Liver (tissue), 9 donors: ENCODE measurements around the gene TRIOBP. TPM values are rescaled to one million over a fixed set of nuclear protein-coding genes. Genes with fewer than 3 reads are reported as not detected.
A peak's percentile ranks its signal among the peaks of the same experiment; 100 is the strongest.

ENCODE experiments used
- DNase-seq: peaks from one replicate; pipeline ENCODE4 v3.0.0-alpha.2; 2017; ENCODE audit warnings: low spot score
- H3K27ac ChIP-seq, 2 donors: one replicate each; pipeline ENCODE4 v1.7.0; 2013; ENCODE audit warnings: inconsistent platforms in 2 of 2, low read length in 2 of 2, control low read depth in 1 of 2, low read depth in 1 of 2, mild to moderate bottlenecking in 1 of 2
- H3K27me3 ChIP-seq, 4 donors: one replicate each; pipeline versions ENCODE4 v1.6.1 to v1.7.0; 2013; ENCODE audit warnings: low read length in 3 of 4, inconsistent platforms in 1 of 4, mild to moderate bottlenecking in 1 of 4, moderate library complexity in 1 of 4; ENCODE audit not compliant: control insufficient read depth in 4 of 4, insufficient read depth in 4 of 4
- H3K36me3 ChIP-seq, 4 donors: one replicate each; pipeline versions ENCODE4 v1.6.1 to v1.7.0; 2013; ENCODE audit warnings: low read length in 3 of 4, mild to moderate bottlenecking in 3 of 4, low read depth in 1 of 4, moderate library complexity in 1 of 4; ENCODE audit not compliant: control insufficient read depth in 4 of 4, insufficient read depth in 3 of 4
- H3K4me1 ChIP-seq, 4 donors: one replicate each; pipeline versions ENCODE4 v1.6.1 to v1.7.0; 2013; ENCODE audit warnings: low read length in 3 of 4, mild to moderate bottlenecking in 3 of 4, moderate library complexity in 1 of 4; ENCODE audit not compliant: control insufficient read depth in 4 of 4, insufficient read depth in 4 of 4
- H3K4me3 ChIP-seq, 3 donors: one replicate each; pipeline versions ENCODE4 v1.6.1 to v1.7.0; 2013; ENCODE audit warnings: low read length in 3 of 3, control low read depth in 1 of 3, low read depth in 1 of 3, mild to moderate bottlenecking in 1 of 3
- H3K9ac ChIP-seq, 2 donors: one replicate each; pipeline ENCODE4 v1.7.0; 2013; ENCODE audit warnings: low read length in 2 of 2, mild to moderate bottlenecking in 2 of 2, moderate library complexity in 2 of 2, control low read depth in 1 of 2, low read depth in 1 of 2
- H3K9me3 ChIP-seq, 4 donors: one replicate each; pipeline versions ENCODE4 v1.6.1 to v1.7.0; 2013; ENCODE audit warnings: low read length in 3 of 4; ENCODE audit not compliant: control insufficient read depth in 4 of 4
- EGR1 ChIP-seq, 2 donors: IDR thresholded peaks; 2 replicates each; pipeline ENCODE4 v1.6.1; 2016 to 2018; ENCODE audit warnings: antibody characterized with exemption in 2 of 2, low read depth in 2 of 2
- FOXA1 ChIP-seq: IDR thresholded peaks from 2 replicates; pipeline ENCODE4 v1.6.1; 2016; ENCODE audit warnings: antibody characterized with exemption
- GABPA ChIP-seq, 2 donors: IDR thresholded peaks in 1 of 2; conservative IDR thresholded peaks in 1 of 2; 2 replicates each; pipeline ENCODE4 v1.6.1; 2016; ENCODE audit warnings: antibody characterized with exemption in 2 of 2, mild to moderate bottlenecking in 1 of 2, moderate library complexity in 1 of 2
- HNF4A ChIP-seq, 2 donors: conservative IDR thresholded peaks; 2 replicates each; pipeline ENCODE4 v1.6.1; 2016; ENCODE audit warnings: antibody characterized with exemption in 2 of 2, mild to moderate bottlenecking in 2 of 2
- HNF4G ChIP-seq: IDR thresholded peaks from 2 replicates; pipeline ENCODE4 v1.6.1; 2016; ENCODE audit warnings: antibody characterized with exemption
- JUND ChIP-seq, 2 donors: IDR thresholded peaks; 2 replicates each; pipeline ENCODE4 v1.6.1; 2016; ENCODE audit warnings: antibody characterized with exemption in 2 of 2
- NR2F2 ChIP-seq: IDR thresholded peaks from 2 replicates; pipeline ENCODE4 v1.6.1; 2016; ENCODE audit warnings: antibody characterized with exemption
- RAD21 ChIP-seq, 2 donors: IDR thresholded peaks; 2 replicates each; pipeline ENCODE4 v1.6.1; 2016; ENCODE audit warnings: antibody characterized with exemption in 2 of 2, mild to moderate bottlenecking in 2 of 2
- RXRA ChIP-seq, 2 donors: IDR thresholded peaks; 2 replicates each; pipeline ENCODE4 v1.6.1; 2017 to 2018; ENCODE audit warnings: antibody characterized with exemption in 2 of 2, mild to moderate bottlenecking in 1 of 2
- SP1 ChIP-seq: IDR thresholded peaks from 2 replicates; pipeline ENCODE4 v1.6.1; 2018; ENCODE audit warnings: antibody characterized with exemption, mild to moderate bottlenecking
- TAF1 ChIP-seq: conservative IDR thresholded peaks from 2 replicates; pipeline ENCODE4 v1.6.1; 2016; ENCODE audit warnings: antibody characterized with exemption, mild to moderate bottlenecking
- YY1 ChIP-seq: IDR thresholded peaks from 2 replicates; pipeline ENCODE4 v1.6.1; 2016; ENCODE audit warnings: antibody characterized with exemption, mild to moderate bottlenecking
- WGBS: extraction: QIAGEN DNeasy Blood & Tissue Kit; methylation state at CpG from one replicate; pipeline ENCODE4 v1.1.7; 2013; 5-methylcytosine and 5-hydroxymethylcytosine counted together
- polyA plus RNA-seq, 2 donors: library from polyadenylated mRNA; stranded (reverse) in 1 of 2; unstranded in 1 of 2; fragments of 200-250 nt in 1 of 2; fragments of >200 nt in 1 of 2; fragmentation: Nextera tagmentation in 1 of 2; extraction: Ambion mirVana in 1 of 2; gene quantifications; one replicate each; pipeline versions ENCODE4 v1.2.1 to v1.2.3, GENCODE V29; 2013 to 2015
- total RNA-seq, 2 donors: library from RNA; depleted of rRNA; stranded (reverse); fragments of >200 nt; gene quantifications; one replicate each; pipeline ENCODE4 v1.2.3, GENCODE V29; 2014
- TF ChIP-seq, protein P1 (sequence below): fragments of 150-350 bp; IDR thresholded peaks from 2 replicates; pipeline ENCODE4 v1.5.1; 2017; ENCODE audit warnings: improper control_type of control experiment, low read depth, low read length; ENCODE audit not compliant: missing input control
- TF ChIP-seq, protein P2 (sequence below): IDR thresholded peaks from 2 replicates; pipeline ENCODE4 v1.6.1; 2016; ENCODE audit warnings: antibody characterized with exemption, mild to moderate bottlenecking
- donor health status: healthy.
- donor health status: healthy.
- donor health status: healthy.
- donor health status: healthy.
- donor health status: healthy.

TRIOBP gene
- total and polyA plus RNA-seq, 4 donors: 4.8 to 41.1 (median 21.6) TPM

DNA sequence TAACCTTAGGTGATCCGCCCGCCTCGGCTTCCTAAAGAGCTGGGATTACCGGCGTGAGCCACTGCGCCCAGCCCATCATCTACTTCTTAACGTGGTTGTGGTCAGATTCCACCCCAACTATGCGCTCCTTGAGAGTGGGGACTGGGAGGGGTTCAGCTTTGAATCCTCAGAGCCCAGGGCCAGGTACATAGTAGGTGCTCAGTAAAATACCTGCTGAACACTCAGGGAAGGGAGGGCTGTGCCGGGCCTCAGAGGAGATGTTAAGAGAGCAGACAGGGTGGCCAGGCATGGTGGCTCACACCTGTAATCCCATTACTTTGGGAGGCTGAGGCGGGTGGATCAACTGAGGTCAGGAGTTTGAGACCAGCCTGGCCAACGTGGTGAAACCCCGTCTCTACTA is 22.6 kb upstream of the TRIOBP start:
- H3K27ac ChIP-seq: no peak overlapping the region
- no peak for DNase-seq
- peaks cover 10 to 31% (median 23%) of the 10 kb centered on the region in 4 donors for H3K4me1 ChIP-seq
- WGBS: 88% methylated on average over 12 of the region's 12 CpGs
- H3K4me3 ChIP-seq: no peak overlapping the region
- H3K9ac ChIP-seq: no peak overlapping the region
- no peaks in the 10 kb centered on the region for H3K9me3 ChIP-seq
- no peaks in the 10 kb centered on the region for H3K27me3 ChIP-seq
- no peaks in the 10 kb centered on the region for H3K36me3 ChIP-seq
- TF ChIP-seq RAD21 (IDR thresholded peaks at IDR 0.05) (no peak), SP1 (no peak), TAF1 (no peak), RXRA (IDR thresholded peaks at IDR 0.05) (no peak), FOXA1 (no peak), YY1 (no peak)

DNA sequence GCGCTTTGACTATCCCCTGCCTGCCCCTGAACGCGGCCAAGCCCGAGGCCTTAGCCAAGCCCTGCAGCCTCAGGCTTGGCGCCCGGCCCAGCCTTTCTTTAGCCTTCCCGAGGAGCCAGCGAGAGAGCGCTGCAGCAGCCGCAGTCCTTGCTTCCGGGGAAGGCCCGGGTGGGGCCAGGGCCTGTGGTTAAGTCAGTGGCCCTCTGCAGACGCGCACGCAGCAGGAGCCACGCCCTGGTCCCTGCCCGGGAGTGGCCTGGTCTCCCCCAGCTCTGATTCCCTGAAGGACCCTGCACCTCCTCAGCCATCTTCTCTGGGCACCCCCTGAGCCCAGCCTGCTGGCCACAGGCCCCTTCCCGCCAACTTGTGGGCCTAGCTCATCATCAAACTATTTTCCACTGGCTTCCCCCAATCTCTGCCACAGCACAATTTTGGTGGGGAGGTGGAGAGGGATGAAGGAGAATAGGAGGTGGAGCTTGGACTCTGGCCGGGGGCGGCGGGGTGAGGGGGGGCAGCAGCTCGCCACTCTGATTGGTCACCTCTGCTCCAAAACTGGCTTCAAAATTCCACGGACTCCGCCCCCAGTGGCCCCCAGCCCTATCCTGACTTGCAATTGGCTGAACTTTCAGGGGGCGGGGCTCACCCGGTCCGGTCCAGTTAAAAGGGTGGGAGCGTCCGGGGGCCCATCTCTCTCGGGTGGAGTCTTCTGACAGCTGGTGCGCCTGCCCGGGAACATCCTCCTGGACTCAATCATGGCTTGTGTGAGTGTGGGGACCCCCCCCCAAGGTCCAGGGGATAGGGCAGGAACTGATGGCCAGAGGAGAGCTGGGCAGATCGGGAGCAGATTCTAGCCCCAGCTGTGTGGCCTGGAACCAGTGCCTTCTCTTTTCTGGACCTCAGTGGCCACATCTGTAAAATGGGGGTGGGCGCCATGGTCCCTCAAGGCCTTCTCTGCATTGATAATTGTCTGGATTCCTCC is 21.6 kb upstream of the TRIOBP start, which contains the start of gene LGALS1:
TSS of gene LGALS1 (plus strand) at position 686 of the 979 bp plus-strand sequence. CDS start at position 753, 67 bp downstream.
- 14% methylated on average over 34 of the region's 34 CpGs for WGBS
- Histone ChIP-seq H3K9ac (peak within 1 kb of the TSS in 1 of 2 donors; percentile 58), H3K4me1 (peaks cover 10 to 31% (median 23%) of the 10 kb centered on the region in 4 donors), H3K4me3 (peak within 1 kb of the TSS in 2 of 3 donors; percentile 48 to 60), H3K9me3 (no peaks in the 10 kb centered on the region), H3K27me3 (no peaks in the 10 kb centered on the region), H3K36me3 (no peaks in the 10 kb centered on the region), H3K27ac (peak within 1 kb of the TSS; percentile 88)
- DNase-seq: peak; percentile 71
- TF ChIP-seq RAD21 (IDR thresholded peaks at IDR 0.05) (peak in 1 of 2 donors; percentile 56), HNF4A (conservative IDR thresholded peaks at IDR 0.05) (peak; percentile 11 to 15), HNF4G (no peak), JUND (IDR thresholded peaks at IDR 0.05) (peak in 1 of 2 donors; percentile 9), FOXA1 (no peak), NR2F2 (peak; percentile 82)

DNA sequence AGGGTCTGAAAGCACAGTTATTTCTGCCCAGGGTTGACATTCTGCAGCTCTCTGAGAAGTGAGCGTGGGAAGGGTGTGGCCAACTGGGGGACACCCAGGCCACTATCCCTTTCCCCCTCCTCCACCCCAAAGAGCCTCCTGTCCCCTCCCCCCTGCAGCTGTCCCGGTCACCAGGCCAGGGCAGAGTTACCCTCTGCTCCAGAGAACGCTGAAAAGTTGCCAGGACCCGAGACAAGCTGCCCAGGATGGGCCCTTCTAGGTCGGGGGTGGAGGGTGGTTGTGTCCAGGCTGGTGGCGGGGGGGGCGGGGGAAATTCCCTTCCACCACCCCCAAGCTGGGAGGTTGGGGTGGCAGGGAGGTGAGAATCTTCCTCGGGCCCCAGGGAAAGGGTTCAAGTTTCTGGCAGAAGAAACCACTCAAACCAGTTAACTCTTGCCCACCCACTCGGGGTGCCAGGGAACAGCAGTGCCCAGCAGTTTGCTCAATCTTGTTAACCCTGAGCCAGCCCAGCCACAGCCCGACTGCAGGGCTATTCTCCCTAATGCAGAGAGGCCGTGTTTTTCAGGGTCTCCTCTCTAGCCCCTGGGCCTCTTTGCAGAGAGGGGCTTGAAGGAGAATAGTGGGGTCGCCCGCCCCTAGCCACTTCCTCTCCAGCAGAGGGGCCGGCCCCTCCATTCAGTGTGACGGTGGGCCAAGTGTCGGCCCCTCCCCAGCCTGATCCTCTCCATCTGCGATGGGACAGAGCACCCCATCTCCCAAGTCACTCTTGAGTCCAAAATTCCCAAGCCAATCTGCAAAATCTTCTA is 20.7 kb upstream of the TRIOBP start:
- Histone ChIP-seq H3K9ac (peak overlapping the region; percentile 58 to 63), H3K4me1 (peaks cover 10 to 33% (median 24%) of the 10 kb centered on the region in 4 donors), H3K9me3 (no peaks in the 10 kb centered on the region), H3K36me3 (no peaks in the 10 kb centered on the region), H3K27ac (peak overlapping the region; percentile 88), H3K27me3 (no peaks in the 10 kb centered on the region), H3K4me3 (peak overlapping the region in 2 of 3 donors; percentile 48 to 60)
- no peak for DNase-seq
- 20% methylated on average over 17 of the region's 17 CpGs for WGBS
- TF ChIP-seq HNF4A (conservative IDR thresholded peaks at IDR 0.05): peak; percentile 4 to 42
- TF ChIP-seq HNF4G: no peak
- no peak for TF ChIP-seq GABPA (IDR thresholded peaks at IDR 0.05 in 1 of 2, conservative IDR thresholded peaks at IDR 0.05 in 1 of 2)
- TF ChIP-seq, protein P1, sequence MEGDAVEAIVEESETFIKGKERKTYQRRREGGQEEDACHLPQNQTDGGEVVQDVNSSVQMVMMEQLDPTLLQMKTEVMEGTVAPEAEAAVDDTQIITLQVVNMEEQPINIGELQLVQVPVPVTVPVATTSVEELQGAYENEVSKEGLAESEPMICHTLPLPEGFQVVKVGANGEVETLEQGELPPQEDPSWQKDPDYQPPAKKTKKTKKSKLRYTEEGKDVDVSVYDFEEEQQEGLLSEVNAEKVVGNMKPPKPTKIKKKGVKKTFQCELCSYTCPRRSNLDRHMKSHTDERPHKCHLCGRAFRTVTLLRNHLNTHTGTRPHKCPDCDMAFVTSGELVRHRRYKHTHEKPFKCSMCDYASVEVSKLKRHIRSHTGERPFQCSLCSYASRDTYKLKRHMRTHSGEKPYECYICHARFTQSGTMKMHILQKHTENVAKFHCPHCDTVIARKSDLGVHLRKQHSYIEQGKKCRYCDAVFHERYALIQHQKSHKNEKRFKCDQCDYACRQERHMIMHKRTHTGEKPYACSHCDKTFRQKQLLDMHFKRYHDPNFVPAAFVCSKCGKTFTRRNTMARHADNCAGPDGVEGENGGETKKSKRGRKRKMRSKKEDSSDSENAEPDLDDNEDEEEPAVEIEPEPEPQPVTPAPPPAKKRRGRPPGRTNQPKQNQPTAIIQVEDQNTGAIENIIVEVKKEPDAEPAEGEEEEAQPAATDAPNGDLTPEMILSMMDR: no peak
- TF ChIP-seq, protein P2, sequence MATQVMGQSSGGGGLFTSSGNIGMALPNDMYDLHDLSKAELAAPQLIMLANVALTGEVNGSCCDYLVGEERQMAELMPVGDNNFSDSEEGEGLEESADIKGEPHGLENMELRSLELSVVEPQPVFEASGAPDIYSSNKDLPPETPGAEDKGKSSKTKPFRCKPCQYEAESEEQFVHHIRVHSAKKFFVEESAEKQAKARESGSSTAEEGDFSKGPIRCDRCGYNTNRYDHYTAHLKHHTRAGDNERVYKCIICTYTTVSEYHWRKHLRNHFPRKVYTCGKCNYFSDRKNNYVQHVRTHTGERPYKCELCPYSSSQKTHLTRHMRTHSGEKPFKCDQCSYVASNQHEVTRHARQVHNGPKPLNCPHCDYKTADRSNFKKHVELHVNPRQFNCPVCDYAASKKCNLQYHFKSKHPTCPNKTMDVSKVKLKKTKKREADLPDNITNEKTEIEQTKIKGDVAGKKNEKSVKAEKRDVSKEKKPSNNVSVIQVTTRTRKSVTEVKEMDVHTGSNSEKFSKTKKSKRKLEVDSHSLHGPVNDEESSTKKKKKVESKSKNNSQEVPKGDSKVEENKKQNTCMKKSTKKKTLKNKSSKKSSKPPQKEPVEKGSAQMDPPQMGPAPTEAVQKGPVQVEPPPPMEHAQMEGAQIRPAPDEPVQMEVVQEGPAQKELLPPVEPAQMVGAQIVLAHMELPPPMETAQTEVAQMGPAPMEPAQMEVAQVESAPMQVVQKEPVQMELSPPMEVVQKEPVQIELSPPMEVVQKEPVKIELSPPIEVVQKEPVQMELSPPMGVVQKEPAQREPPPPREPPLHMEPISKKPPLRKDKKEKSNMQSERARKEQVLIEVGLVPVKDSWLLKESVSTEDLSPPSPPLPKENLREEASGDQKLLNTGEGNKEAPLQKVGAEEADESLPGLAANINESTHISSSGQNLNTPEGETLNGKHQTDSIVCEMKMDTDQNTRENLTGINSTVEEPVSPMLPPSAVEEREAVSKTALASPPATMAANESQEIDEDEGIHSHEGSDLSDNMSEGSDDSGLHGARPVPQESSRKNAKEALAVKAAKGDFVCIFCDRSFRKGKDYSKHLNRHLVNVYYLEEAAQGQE: no peak
- peak; percentile 39 to 43 for TF ChIP-seq RXRA (IDR thresholded peaks at IDR 0.05)
- TF ChIP-seq NR2F2: no peak
- TF ChIP-seq JUND (IDR thresholded peaks at IDR 0.05): no peak
- no peak for TF ChIP-seq EGR1 (IDR thresholded peaks at IDR 0.05; ENCODE audit: low read depth in 2 of 2)
